Activated CD8-positive, alpha-beta memory T cell treated with anti-CD3 and anti-CD28 coated beads for 24 hours (primary cell): ENCODE data around the gene MAN1C1.

Experiments
- DNase-seq: peaks from one replicate; pipeline ENCODE4 v3.0.0-alpha.2; 2020

The MAN1C1 gene

DNA sequence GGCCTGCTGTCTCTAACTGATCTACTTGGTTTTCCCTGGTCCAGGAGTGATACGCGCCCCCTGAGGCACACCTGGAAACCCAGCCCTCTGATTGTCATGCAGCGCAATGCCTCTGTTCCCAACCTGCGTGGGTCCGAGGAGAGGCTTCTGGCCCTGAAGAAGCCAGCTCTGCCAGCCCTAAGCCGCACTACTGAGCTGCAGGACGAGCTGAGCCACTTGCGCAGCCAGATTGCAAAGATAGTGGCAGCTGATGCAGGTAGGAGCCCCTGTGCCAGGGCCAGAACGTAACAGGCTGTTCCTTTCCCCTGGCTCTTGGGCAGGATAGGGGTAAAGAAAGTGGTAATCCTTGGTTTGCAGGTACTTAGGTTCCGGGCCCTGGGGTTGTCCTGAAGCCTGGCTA is 210.0 kb downstream of the MAN1C1 start:
- DNase-seq = no peak

DNA sequence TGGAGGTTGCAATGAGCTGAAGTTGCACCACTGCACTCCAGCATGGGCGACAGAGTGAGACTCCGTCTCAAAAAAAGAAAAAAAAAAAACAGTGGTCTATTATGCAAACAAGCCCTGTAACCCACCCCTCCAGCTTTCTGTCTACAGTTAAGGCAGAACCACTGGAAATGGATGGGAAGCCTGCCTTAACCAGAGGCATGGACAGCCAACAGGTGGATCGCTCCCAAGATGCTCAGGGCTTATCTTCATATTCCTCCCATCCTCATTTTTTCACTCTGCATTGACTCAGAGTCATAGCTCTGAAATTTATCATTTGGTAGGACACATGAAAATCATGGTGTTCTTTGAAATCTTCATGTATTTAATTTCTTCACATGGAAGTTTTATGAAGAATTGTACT is 211.9 kb downstream of the MAN1C1 start:
- DNase-seq = no peak

DNA sequence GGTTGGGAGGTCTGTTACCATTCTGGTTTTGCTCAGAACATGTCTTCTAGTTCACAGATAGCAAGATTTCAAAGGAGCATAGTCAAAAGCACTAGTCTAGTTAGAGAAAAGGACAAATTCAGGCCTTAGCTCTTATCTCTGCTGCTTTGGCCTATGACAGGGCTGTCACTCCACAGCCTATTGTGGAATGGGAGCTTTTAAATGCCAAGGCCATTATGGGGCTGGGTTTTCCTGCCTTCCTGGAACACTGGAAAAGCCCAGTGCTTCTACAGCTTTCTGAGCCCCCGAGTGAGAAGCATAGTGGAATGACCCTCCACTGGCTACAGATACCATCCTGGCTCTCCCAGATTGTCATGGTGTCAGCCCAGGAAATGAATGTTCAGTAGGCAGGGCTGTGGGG is 212.5 kb downstream of the MAN1C1 start:
- DNase-seq = no peak

DNA sequence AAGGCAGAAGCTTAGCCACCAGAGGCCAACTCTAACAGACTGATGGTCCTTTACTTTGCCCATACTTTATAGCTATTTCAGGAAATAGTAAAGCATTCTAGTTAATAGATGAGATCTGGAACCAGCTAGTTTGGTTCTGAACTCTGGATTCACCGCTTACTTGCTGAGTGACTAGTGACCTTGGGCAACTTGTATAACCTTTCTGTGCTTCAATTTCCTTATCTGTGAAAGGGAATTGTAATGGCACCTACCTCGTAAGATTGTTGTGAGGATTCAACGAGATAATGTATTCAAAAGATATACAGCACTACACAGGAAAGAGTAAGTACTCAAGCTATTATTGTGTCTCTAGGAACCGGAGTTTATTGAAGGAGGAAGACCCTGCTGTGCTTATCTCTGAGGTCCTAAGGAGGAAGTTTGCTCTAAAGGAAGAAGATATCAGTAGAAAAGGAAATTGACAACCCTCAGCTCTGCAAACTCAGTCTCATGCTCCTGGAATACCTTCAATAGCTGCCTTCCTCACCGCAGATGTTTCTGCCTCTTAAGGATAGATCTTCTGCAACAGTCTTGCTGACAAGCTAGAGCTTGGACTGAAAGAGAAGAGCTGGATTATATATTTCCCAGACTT is 215.1 kb downstream of the MAN1C1 start:
- no peak for DNase-seq

DNA sequence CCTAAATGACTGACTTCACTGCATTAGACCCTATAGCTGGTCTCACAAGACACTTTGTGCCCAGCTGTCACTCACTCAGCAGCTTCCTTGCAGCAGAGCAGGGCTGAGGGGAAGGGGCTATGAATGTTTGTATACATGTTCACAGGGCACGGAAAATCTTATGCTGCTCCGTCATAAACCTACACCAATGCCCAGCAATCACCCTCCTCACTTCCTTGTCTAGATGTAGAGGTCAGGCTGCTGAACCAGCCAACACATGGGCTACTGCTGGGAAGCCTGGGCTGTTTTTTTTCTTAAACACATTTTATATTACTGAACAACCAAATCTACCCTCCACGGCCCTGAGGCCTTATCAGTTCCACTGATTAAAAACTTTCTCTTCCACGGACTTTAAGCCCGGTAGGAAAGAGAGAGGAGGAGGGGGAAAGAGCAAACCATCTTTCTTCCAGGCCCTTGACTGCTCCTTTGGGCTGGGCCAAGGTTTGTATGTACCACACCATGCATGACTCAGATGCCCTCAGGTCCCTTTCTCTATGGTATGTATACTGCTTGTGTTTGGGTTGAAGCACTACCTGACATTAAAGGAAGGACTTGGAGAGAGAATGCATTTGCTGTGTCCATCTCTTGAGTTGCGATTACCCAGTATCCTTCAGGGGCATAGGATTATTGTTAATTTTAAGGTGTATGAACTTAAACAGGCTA is 215.9 kb downstream of the MAN1C1 start:
- no peak for DNase-seq

DNA sequence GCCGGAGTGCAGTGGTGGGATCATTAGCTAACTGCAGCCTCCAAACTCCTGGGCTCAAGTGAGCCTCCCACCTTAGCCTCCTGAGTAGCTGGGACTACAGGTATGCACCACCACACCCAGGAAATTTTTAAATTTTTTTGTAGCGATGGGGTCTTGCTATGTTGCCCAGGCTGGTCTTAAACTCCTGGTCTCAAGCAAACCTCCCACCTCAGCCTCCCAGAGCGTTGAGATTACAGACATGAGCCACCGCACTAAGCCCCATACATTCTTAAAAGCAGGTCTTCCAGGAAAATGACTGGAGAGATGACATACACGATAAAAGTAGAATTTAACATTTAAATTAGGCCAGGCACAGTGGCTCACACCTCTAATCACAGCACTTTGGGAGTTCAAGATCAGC is 216.6 kb downstream of the MAN1C1 start:
- no peak for DNase-seq
